IMR-90 (cell line): ENCODE data around the gene RIOX2. TPM values are rescaled to one million over a fixed set of nuclear protein-coding genes. Genes with fewer than 3 reads are reported as not detected.

Experiments
- ATAC-seq: fragments of 200-7000 bp; cut with Tn5 transposase; 2 replicates; pipeline ENCODE4 v1.9.1; 2020; ENCODE audit warnings: low read depth, mild to moderate bottlenecking, moderate library complexity
- BruUV-seq: library from RNA; stranded (reverse); fragments of 400-500 nt; replicated peaks from 2 replicates; lab custom pipeline; 2021; lab: Mats Ljungman, UMichigan
- CTCF ChIA-PET: fragments of 300-600 bp; formaldehyde crosslinking; extraction: SDS; loops from one replicate; lab custom pipeline; 2021; ENCODE audit warnings: antibody characterized with exemption; lab: Yijun Ruan, JAX
- POLR2A ChIA-PET: fragments of 300-600 bp; sonication (Branson Sonifier 250); formaldehyde crosslinking; loops from one replicate; lab custom pipeline; 2022; ENCODE audit warnings: antibody characterized with exemption; ENCODE audit not compliant: unreplicated experiment; lab: Charles Lee
- DNase-seq: peaks from one replicate; pipeline ENCODE4 v3.0.0; 2013
- H2AFZ ChIP-seq: replicated peaks from 2 replicates; pipeline ENCODE3; 2013; ENCODE audit warnings: low read length, mild to moderate bottlenecking; ENCODE audit not compliant: poor library complexity
- H2AK5ac ChIP-seq: 2 replicates; pipeline ENCODE4 v1.6.1; 2013; ENCODE audit warnings: low read depth, low read length, inconsistent platforms
- H2AK9ac ChIP-seq: replicated peaks from 2 replicates; pipeline ENCODE3; 2013; ENCODE audit warnings: mild to moderate bottlenecking, low read depth, low read length, moderate library complexity; ENCODE audit not compliant: poor library complexity
- H2BK120ac ChIP-seq: 2 replicates; pipeline ENCODE4 v1.6.1; 2013; ENCODE audit warnings: low read depth, low read length, inconsistent platforms
- H2BK15ac ChIP-seq: 3 replicates; pipeline ENCODE4 v1.6.1; 2013; ENCODE audit warnings: low read depth, low read length, inconsistent platforms
- H2BK20ac ChIP-seq: 2 replicates; pipeline ENCODE4 v1.6.1; 2013; ENCODE audit warnings: low read depth, mild to moderate bottlenecking, inconsistent platforms, low read length, moderate library complexity
- H2BK5ac ChIP-seq: 2 replicates; pipeline ENCODE4 v1.6.1; 2013; ENCODE audit warnings: mild to moderate bottlenecking, low read depth, low read length, inconsistent platforms; ENCODE audit not compliant: poor library complexity, severe bottlenecking
- H3K14ac ChIP-seq: replicated peaks from 2 replicates; pipeline ENCODE4 v1.6.1; 2013; ENCODE audit warnings: low read depth, low read length, inconsistent platforms
- H3K18ac ChIP-seq: 2 replicates; pipeline ENCODE4 v1.6.1; 2013; ENCODE audit warnings: low read depth, low read length, control low read depth
- H3K23ac ChIP-seq: 2 replicates; pipeline ENCODE4 v1.6.1; 2013; ENCODE audit warnings: low read depth, low read length, inconsistent platforms
- H3K27ac ChIP-seq: 2 replicates; pipeline ENCODE4 v1.5.1; 2013; ENCODE audit warnings: mild to moderate bottlenecking, control low read depth, low read length; ENCODE audit not compliant: insufficient read depth
- H3K27me3 ChIP-seq: 2 replicates; pipeline ENCODE4 v1.6.1; 2013; ENCODE audit warnings: low read length; ENCODE audit not compliant: control insufficient read depth, insufficient read depth
- H3K36me3 ChIP-seq: 2 replicates; pipeline ENCODE4 v1.6.1; 2013; ENCODE audit warnings: low read length, mixed read lengths; ENCODE audit not compliant: control insufficient read depth, insufficient read depth
- H3K4ac ChIP-seq: 2 replicates; pipeline ENCODE4 v1.6.1; 2013; ENCODE audit warnings: low read depth, low read length, inconsistent platforms
- H3K4me1 ChIP-seq: 2 replicates; pipeline ENCODE4 v1.6.1; 2013; ENCODE audit warnings: low read length, mixed read lengths; ENCODE audit not compliant: control insufficient read depth, insufficient read depth
- H3K4me2 ChIP-seq: 2 replicates; pipeline ENCODE4 v1.6.1; 2013; ENCODE audit warnings: low read depth, mild to moderate bottlenecking, control low read depth, low read length, moderate library complexity
- H3K4me3 ChIP-seq: 2 replicates; pipeline ENCODE4 v1.5.1; 2013; ENCODE audit warnings: low read depth, mild to moderate bottlenecking, control low read depth, low read length, moderate library complexity; ENCODE audit not compliant: insufficient read depth
- H3K56ac ChIP-seq: 2 replicates; pipeline ENCODE4 v1.6.1; 2013; ENCODE audit warnings: low read length, inconsistent platforms; ENCODE audit not compliant: insufficient read depth; ENCODE audit errors: extremely low read depth
- H3K79me1 ChIP-seq, 2 experiments: 2 replicates each; pipeline ENCODE4 v1.6.1; 2013; ENCODE audit warnings: low read length in 2 of 2, inconsistent platforms in 1 of 2, low read depth in 1 of 2
- H3K9ac ChIP-seq: 2 replicates; pipeline ENCODE4 v1.6.1; 2013; ENCODE audit warnings: low read depth, low read length, control low read depth
- H3K9me1 ChIP-seq: 2 replicates; pipeline ENCODE4 v1.6.1; 2013; ENCODE audit warnings: low read length, inconsistent platforms; ENCODE audit not compliant: insufficient read depth
- H3K9me3 ChIP-seq: 2 replicates; pipeline ENCODE4 v1.6.1; 2013; ENCODE audit warnings: low read length; ENCODE audit not compliant: control insufficient read depth, insufficient read depth
- H4K20me1 ChIP-seq: 2 replicates; pipeline ENCODE4 v1.6.1; 2013; ENCODE audit warnings: low read length, inconsistent platforms; ENCODE audit not compliant: insufficient read depth
- H4K5ac ChIP-seq: 2 replicates; pipeline ENCODE4 v1.6.1; 2013; ENCODE audit warnings: mild to moderate bottlenecking, low read depth, low read length, control low read depth
- H4K8ac ChIP-seq, 2 experiments: 2 replicates each; pipeline ENCODE4 v1.6.1; 2013; ENCODE audit warnings: low read depth in 2 of 2, low read length in 2 of 2, control low read depth in 1 of 2, inconsistent platforms in 1 of 2
- H4K91ac ChIP-seq: 2 replicates; pipeline ENCODE4 v1.6.1; 2013; ENCODE audit warnings: low read depth, low read length, inconsistent platforms; ENCODE audit not compliant: insufficient read depth
- FOS ChIP-seq: fragments of 150-350 bp; IDR thresholded peaks from 2 replicates; pipeline ENCODE4 v1.6.1; 2016; ENCODE audit warnings: low read depth, low read length
- MAFK ChIP-seq: IDR thresholded peaks from 2 replicates; pipeline ENCODE4 v1.6.1; 2012; ENCODE audit warnings: low read depth, low read length, improper control_type of control experiment
- WGBS, 2 experiments: methylation state at CpG; one replicate each; pipeline versions ENCODE4 v1.1.5 to v1.1.7; 2013; ENCODE audit warnings: missing lambda C conversion rate in 2 of 2; ENCODE audit not compliant: insufficient read length in 1 of 2; ENCODE audit errors: extremely low coverage in 2 of 2; 5-methylcytosine and 5-hydroxymethylcytosine counted together
- dilution Hi-C: fragments of 300-500 bp; cut with HindIII; formaldehyde crosslinking; loops from one replicate; pipeline ENCODE4 v1.14.3; 2018; ENCODE audit warnings: low sequenced_read_pairs; ENCODE audit not compliant: unreplicated experiment
- in situ Hi-C: fragments of 300-500 bp; cut with MboI; formaldehyde crosslinking; loops from 3 replicates; pipeline ENCODE4 v1.14.3; 2019; ENCODE audit warnings: low sequenced_read_pairs, inconsistent platforms, mixed read lengths
- intact Hi-C: fragments of 100-400 bp; cut with micrococcal nuclease; formaldehyde crosslinking; loops from 2 replicates; pipeline ENCODE4 v1.10.0; 2022
- polyA plus RNA-seq, 3 experiments: library from polyadenylated mRNA; depleted of rRNA; stranded (reverse); fragments of >200 nt; gene quantifications; 2 replicates each; pipeline ENCODE4 v1.2.3, GENCODE V29; 2012; ENCODE audit warnings: low replicate concordance in 1 of 3
- total RNA-seq: library from RNA; depleted of rRNA; stranded (reverse); fragments of >200 nt; gene quantifications from 2 replicates; pipeline ENCODE4 v1.2.3, GENCODE V29; 2012

Gene RIOX2
- total and polyA plus RNA-seq, 2 of the 4 experiments (the other 2 are of a cell fraction) = 17.2 to 26.7 TPM

- DNase-seq (no peak), ATAC-seq (no peak)
- Histone ChIP-seq H2BK20ac (no peak overlapping the region), H3K14ac (no peak overlapping the region), H2AK9ac (no peak overlapping the region), H2BK15ac (no peak overlapping the region), H3K4me1 (peaks cover 5% of the 10 kb centered on the region; the same call in 1 of the 2 replicates), H3K23ac (no peak overlapping the region), H3K36me3 (no peaks in the 10 kb centered on the region), H4K5ac (no peak overlapping the region), H4K20me1 (no peaks in the 10 kb centered on the region), H4K8ac (no peak overlapping the region), H3K79me1 (peaks cover 12 to 13% of the 10 kb centered on the region in 2 experiments), H3K9me1 (0 out of 2 replicates have a peak, but pooled peaks cover 2% of the 10 kb centered on the region), H4K91ac (no peak overlapping the region), H2BK5ac (no peak overlapping the region), H2AFZ (no peak overlapping the region), H3K9me3 (no peaks in the 10 kb centered on the region), H2AK5ac (no peak overlapping the region), H3K27ac (no peak overlapping the region), H3K9ac (no peak overlapping the region), H3K4me3 (no peak overlapping the region), H2BK120ac (no peak overlapping the region), H3K18ac (no peak overlapping the region), H3K4ac (no peak overlapping the region), H3K27me3 (peaks cover 4% of the 10 kb centered on the region), H3K56ac (no peak overlapping the region), H3K4me2 (no peak overlapping the region)
- intact Hi-C loops (loop anchor here (5.0 kb wide), 1 partner anchor 37 kb away; no protein-coding TSS in a partner anchor), dilution Hi-C loops (no loop called here), in situ Hi-C loops (no loop called here)
- TF ChIP-seq FOS (no peak), MAFK (no peak)
- WGBS, 2 experiments = 80% methylated on average over 2 of the region's 3 CpGs; no CpG with 5 or more reads in 1 of the 2 experiments
- ChIA-PET CTCF (no interaction called here), POLR2A (no interaction called here)
- BruUV-seq = no TSS peak
These were observed 2.8 kb upstream of the RIOX2 start for GRCh38 chr3:97974996-97975395.
